ENCODE measurements around the gene SUN1.
"Not testable (repeated sequence)": the region's sequence is repeated elsewhere in the genome, so short reads cannot be mapped to it uniquely, and the experiment has no call there.

Gene SUN1, protein sequence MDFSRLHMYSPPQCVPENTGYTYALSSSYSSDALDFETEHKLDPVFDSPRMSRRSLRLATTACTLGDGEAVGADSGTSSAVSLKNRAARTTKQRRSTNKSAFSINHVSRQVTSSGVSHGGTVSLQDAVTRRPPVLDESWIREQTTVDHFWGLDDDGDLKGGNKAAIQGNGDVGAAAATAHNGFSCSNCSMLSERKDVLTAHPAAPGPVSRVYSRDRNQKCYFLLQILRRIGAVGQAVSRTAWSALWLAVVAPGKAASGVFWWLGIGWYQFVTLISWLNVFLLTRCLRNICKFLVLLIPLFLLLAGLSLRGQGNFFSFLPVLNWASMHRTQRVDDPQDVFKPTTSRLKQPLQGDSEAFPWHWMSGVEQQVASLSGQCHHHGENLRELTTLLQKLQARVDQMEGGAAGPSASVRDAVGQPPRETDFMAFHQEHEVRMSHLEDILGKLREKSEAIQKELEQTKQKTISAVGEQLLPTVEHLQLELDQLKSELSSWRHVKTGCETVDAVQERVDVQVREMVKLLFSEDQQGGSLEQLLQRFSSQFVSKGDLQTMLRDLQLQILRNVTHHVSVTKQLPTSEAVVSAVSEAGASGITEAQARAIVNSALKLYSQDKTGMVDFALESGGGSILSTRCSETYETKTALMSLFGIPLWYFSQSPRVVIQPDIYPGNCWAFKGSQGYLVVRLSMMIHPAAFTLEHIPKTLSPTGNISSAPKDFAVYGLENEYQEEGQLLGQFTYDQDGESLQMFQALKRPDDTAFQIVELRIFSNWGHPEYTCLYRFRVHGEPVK

DNA sequence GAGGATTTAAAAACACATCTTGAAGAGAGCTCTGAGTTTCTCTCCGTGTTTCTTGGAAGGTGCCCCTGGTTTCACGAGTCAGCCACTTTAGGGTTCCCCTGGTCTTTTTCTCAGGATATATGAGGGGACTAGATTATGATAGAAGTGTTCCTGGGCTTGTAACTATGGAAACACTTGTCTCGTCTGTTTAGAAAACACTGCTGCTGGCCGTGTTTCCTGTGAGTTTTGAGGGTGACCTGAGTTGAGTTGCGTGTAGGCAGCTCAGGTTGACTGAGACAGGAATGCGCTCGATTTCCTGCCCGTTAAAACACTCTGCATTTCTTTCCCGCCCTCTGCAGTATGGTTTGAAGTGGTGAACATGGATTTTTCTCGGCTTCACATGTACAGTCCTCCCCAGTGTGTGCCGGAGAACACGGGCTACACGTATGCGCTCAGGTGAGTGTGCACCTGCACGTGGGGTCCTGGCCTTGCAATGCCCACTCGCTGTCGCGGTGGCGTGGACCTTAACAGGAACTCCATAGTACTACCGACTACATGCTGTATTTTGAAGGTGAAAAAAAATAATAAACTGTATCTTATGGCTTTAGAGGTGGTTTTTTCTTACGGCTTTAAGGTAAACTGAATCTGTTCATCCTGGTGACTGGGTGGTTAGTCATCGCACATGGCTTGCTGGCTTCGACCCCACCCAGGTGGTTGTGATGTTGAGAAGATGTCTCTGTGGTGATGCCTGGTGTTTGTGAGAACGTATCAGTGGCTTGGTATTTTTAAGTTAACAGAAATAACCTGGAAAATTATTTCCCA is at the start of gene SUN1:
TSS of gene SUN1 (plus strand) at position 310 of the 801 bp plus-strand sequence. CDS start at position 359, 49 bp downstream.
- no peak for FAIRE-seq

DNA sequence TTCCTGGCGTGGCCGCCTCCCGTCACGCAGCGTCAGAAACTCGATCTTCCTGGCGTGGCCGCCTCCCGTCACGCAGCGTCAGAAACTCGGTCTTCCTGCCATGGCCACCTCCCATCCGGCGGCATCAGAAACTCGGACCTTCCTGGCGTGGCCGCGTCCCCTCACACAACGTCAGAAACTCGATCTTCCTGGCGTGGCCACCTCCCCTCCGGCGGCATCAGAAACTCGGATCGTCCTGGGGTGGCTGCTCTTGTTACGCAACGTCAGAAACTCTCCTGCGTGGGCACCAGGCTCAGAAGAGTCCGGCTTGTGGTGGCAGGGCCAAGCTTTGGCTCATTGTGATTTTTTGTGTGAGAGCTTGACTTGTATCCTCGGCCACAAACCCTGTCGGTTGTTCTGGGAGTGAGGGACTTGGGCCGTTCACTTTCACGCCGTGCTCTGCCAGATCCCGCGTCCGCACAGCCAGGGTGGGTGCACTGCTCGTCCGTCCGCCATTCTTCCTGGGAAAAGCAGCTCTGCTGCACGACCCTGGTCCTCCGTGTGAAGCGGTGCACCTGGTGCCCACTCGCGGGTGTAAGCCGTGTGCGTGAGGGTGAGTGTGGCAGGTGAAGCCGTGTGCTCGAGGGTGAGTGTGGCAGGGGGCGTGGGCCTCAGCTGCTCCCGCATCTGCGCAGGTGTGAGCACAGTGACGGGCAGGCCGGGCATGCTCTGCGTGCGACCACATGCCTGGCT is 49.4 kb upstream of the SUN1 start:
- FAIRE-seq = no peak

DNA sequence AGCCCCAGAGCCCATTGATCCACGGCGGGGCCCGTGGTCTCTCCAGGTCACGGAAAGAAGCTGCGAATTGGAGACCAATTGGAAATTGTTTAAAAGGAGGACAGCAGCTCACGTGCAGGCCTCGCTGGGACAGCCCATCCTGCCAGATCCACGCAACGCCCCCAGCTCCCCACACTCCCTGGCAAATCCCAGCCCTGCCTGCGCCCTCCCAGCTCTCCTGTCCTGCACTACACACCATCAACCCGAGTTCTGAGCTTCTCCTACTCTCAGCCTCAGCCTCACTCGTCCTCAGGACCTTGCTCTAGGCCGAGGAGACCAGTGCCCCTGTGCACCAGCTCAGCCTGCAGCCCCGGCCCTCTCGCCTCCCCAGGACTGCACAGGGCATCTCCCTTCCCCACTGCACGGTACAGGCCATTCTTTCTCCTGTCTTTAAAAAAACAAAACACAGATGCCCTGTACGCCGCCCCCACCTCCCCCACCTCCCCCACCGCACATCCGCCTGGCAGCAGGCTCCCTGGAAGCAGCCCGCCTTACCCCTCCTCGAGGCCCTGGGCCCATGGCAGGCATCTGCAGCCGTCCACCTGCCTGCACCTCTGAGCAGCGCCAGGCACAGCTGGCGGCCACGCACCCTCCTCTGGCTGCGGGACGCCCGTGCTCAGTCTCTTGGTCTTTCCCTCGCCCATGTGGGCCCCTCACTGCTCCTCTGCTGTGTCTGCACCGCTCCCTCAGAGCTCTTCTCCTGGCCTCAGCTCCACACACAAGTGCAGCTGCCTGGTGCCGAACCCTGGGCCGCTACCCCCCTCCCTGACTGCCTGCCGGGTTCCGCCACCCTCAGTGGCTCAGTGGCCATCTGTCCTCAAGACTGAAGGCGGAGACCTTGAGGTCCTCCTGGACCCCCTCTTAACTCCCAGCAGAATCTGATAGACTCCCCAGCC is 48.5 kb upstream of the SUN1 start:
- no peak for FAIRE-seq

DNA sequence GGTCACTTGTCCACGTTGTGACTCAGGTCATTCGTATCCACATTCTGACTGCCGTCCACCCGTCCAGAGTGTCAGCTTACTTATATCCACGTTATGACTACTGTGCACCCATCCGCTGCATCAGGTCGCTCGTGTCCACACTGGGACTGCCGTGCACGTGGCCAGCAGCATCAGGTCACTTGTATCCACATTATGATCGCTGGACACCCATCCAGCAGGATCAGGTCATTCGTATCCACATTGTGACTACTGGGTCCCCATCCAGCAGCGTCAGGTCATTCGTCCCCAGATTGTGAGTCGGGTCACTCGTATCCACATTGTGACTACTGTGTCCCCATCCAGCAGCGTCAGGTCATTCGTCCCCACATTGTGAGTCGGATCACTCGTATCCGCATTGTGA is 47.3 kb upstream of the SUN1 start:
- FAIRE-seq = no peak

DNA sequence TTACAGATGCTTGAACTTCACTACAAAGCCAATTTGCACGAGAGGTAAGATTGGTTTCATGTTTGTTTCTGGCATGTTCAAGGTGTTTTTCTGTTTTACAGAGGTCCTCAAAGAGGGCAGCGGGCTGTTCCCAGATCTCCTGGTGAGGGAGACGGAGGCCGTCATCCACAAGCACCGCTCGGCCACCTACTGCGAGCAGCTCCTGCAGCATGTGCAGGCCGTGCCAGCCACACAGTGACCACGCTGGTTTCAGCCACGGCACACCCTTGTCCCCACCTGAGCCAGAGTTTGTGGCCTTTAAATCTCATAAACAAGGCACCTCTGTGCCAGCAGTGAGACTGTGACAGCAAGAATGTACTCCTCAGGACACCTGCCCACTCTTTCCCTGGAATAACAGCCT is 46.9 kb upstream of the SUN1 start:
- no peak for FAIRE-seq

DNA sequence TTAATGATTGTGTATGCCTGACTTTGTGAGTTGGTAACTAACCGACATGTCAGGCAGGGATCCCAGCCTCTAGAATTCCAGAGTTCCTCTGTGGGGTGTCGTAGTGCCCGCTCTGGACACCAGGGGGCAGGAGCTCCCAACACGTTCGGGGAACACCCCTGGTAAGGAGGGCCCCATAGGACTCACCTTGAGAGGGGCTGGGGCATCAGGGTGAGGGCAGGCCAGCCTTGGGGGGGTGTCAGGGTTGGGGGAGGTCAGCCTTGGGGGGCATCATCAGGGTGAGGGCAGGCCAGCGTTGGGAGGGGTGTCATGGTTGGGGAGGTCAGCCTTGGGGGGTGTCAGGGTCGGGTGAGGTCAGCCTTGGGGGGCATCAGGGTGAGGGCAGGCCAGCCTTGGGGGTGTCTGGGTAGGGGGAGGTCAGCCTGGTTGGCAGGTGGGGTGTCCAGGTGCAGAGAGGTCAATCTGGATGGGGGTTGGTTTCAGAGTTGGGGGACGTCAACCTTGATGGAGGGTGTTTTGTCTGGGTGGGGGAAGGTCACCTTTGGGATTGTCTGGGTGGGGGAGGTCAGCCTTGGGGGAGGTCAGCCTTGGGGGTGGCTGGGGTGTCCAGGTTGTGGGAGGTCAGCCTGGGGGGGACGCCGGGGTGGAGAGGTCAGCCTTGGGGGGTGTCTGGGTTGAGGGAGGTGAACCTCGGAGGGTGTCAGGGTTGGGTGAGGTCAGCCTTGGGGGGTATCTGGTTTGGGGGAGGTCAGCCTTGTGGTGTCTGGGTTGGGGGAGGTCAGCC is 45.6 kb upstream of the SUN1 start:
- peak; percentile 94 for FAIRE-seq

DNA sequence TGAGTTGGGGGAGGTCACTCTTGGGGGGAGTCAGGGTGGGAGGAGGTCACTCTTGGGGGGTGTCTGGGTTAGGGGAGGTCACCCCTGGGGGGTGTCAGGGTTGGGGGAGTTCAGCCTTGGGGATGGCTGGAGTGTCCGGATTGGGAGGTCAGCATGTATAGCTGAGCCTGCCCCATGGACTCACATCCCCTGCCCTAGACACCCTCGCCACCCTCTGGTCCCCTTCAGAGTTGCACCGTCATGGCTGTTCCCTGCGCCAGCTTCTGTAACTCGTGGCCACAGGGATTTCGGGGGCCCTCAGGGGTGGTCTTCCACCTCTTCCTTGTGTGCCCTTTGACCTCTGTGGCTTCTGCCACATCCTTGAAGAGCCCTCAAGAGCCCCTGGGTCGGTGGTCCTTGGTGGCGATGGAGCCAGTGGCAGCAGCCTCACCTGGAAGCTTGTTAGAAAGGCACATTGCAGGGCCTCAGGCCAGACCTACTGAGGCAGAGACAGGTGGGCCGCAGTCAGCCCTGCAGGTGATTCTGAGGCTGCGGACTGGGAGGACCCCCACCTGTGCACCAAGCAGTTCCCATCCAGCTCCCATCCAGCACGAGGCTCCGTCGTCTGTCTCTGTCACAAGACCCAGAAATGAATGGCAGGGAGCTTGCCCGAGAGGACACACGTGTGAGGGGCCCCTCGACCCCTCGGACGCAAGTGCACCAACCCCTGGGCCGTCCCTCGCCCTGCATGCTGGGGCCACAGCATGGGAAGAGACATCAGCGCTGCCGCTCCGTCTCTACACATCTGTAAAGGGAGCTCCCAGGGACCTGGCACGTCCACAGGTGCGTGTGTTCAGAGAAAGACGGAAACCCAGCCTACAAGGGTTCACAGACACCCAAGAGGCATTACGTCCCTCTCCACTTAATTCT is 44.7 kb upstream of the SUN1 start:
- no peak for FAIRE-seq

DNA sequence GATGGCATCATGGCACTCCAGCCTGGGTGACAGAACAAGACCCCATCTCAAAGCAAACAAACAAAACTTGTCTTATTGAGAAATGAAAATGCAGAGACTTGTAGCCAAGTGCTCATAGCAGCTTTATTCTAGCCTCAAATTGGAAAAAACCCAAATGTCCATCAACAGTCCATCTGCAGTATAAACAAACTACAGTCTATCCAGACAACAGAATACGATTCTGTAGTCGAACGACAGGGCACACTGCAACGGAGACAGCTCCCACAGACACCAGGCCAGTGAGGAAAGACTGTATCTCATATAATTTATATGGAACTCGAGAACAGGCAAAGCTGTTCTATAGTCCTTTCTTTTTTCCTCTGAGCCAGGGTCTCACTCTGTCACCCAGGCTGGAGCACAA is 40.8 kb upstream of the SUN1 start:
- FAIRE-seq = no peak

DNA sequence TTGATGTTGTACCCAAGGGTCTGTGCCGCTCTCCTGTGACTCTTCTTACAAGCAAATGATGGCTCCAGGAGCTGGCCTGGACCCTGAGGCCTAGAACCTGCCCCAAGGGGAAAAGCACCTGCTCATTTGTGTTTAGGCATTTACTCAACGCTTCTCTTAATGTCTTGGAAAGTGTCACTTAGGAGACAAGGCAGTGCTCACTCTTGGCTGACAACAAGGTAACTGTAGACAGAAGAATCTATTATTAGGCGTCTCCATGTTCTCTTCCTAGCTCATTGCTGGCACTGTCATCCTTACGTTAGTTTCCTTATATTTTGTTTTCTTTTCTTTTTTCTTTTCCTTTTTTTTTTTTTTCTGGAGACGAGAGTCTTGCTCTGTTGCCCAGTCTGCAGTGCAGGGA is 38.1 kb upstream of the SUN1 start:
- FAIRE-seq = no peak

DNA sequence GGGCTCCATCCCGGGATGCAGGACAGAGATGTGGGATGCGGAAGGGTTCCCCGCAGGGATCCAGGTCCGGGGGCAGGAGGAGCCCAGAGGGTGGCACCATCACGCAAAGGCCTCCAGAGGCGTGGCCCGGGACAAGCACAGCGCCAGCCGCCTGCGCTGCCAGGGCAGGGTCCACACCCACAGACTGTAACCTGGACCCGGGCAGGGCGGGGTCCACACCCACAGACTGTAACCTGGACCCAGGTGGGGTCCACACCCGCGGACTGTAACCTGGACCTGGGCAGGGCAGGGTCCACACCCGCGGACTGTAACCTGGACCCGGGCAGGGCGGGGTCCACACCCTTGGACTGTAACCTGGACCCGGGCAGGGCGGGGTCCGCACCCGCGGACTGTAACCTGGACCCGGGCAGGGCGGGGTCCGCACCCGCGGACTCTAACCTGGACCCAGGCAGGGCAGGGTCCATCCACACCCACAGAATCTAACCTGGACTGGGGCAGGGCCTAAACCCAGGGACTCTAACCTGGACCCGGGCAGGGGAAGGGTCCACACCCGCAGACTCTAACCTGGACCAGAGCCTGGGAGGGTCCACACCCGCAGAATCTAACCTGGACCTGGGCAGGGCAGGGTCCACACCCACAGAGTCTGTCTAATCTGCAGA is 37.5 kb upstream of the SUN1 start:
- FAIRE-seq = no peak

DNA sequence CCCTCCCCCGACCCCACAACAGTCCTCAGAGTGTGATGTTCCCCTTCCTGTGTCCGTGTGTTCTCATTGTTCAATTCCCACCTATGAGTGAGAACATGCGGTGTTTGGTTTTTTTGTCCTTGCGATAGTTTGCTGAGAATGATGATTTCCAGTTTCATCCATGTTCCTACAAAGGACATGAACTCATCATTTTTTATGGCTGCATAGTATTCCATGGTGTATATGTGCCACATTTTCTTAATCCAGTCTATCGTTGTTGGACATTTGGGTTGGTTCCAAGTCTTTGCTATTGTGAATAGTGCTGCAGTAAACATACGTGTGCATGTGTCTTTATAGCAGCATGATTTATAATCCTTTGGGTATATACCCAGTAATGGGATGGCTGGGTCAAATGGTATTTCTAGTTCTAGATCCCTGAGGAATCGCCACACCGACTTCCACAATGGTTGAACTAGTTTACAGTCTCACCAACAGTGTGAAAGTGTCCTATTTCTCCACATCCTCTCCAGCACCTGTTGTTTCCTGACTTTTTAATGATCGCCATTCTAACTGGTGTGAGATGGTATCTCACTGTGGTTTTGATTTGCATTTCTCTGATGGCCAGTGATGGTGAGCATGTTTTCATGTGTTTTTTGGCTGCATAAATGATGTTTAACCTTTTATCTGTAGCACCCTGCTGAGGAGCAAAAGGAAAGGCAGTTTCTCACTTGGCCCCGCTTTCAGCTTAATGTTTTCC is 35.7 kb upstream of the SUN1 start:
- FAIRE-seq = not testable (repeated sequence)

DNA sequence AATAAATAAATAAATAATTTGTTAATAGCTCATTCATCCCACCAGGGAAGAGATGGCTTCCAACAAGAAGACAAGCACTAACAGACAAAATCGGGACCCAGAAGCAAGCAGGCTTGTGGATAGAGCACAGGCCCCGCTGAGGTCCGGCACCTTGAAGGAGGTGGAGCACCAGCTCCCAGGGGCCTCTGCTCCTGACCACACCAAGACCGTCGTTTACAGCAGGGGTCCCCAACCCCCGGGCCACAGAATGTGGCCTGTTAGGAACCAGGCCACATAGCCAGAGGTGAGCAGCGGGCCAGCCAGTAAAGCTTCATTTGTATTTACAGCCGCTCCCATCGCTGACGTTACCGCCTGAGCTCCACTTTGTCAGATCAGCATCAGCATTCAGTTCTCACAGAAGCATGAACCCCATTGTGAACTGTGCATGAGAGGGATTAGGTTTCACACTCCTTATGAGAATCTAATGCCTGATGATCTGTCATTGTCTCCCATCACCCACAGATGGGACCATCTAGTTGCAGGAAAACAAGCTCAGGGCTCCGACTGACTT is 33.3 kb upstream of the SUN1 start:
- FAIRE-seq = no peak

DNA sequence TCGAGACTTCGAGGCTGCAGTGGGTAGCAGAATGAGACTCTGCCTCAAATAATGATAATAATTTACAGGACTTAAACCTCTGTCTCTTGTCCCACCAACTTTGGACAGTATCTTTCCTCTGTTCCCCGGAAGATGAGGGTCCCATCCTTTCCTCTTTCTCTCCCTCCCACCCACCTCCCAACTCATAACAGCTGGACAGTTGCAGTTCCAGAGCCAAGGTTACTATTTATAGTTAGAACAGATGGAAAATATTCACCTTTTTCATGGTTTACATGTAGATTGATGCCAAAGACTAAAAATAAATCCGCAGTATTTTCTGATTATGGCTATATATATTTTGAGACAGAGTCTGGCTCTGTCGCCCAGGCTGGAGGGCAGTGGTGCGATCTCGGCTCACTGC is 31.6 kb upstream of the SUN1 start:
- FAIRE-seq = no peak

DNA sequence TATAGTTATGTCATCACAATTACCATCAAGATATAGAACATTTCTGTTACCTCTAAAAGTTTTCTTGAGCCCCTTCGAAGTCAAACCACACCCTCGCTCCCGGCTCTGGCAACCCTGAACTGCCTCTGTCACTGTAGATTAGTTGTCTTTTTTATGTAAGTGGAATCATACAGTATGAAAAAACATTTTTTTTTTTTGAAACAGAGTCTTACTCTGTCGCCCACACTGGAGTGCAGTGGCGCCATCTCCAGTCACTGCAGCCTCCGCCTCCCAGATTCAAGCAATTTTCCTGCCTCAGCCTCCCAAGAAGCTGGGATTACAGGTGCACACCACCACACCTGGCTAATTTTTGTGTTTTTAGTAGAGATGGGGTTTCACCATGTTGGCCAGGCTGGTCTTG is 30.9 kb upstream of the SUN1 start:
- not testable (repeated sequence) for FAIRE-seq

DNA sequence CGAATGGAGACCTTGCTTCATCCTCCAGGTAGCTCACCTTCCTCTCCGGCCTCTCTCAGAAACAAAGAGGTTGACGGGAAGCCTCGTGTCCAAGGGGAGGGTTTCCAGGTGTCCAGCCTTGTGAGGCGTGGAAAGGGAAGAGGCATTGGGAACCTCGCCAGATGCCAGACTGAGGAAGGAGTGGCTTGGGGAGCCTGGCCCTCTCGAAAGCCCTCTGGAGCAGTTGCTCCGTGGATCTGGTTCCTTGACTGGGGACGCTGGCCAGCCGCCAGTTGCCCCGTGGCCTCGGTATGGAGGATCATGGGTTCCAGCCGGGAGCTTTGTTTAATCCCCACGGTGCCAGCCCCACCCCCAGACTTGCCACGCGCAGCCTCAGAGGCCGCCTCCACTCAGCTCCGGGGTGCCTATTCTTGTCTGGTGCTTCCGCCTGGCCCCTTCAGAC is 30.3 kb upstream of the SUN1 start:
- FAIRE-seq = no peak

DNA sequence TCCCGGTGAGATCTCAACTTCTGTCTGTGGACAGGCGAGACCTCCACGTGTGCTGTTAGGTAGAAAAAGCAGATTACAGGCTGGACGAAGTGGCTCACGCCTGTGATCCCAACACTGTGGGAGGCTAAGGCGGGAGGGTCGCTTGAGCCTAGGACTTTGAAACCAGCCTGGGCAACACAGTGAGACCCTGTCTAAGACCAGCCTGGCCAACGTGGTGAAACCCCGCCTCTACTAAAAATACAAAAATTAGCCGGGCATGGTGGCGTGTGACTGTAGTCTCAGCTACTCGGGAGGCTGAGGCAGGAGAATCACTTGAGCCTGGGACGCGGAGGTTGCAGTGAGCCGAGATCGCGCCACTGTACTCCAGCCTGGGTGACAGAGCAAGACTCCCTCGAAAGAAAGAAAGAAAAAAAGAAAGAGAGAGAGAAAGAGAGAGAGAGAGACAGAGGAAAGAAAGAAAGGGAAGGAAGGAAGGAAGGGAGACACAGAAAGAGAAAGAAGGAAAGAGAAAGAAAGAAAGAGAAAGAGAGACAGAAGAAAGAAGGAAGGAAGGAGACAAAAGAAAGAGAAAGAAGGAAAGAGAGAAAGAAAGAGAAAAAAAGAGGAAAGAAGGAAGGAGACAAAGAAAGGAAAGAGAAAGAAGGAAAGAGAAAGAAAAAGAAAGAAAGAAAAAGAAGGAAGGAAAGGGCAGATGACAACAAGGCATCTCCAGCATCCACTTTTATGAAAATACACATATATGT is 29.6 kb upstream of the SUN1 start:
- FAIRE-seq = no peak

DNA sequence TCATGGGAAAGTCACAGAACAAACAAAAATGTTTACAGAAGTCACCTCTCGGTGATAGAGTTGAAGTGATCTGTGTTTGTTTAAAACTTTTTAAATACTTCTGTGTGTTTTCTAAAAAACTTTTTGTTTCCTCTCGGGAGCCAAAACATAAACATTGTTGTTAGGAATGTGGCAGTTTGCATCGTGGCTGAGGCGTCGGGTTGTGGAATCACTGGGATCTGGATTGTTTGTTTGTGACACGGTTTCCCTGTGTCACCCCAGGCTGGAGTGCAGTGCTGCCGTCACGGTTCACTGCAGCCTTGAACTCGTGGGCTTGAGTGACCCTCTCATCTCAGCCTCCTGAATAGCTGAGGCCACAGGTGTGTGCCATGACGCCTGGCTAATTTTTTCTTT is 29.0 kb upstream of the SUN1 start:
- no peak for FAIRE-seq

Measured in G401.6 (cell line).